C4-2B (cell line): ENCODE measurements around the gene SRCIN1.

Experiments used
- ZFX ChIP-seq: fragments of 450-650 bp; IDR thresholded peaks from 2 replicates; pipeline ENCODE4 v1.6.1; 2017
- TF ChIP-seq, protein P1 (sequence below): fragments of 450-650 bp; conservative IDR thresholded peaks from 2 replicates; pipeline ENCODE4 v1.5.1; 2017; ENCODE audit warnings: mild to moderate bottlenecking

DNA sequence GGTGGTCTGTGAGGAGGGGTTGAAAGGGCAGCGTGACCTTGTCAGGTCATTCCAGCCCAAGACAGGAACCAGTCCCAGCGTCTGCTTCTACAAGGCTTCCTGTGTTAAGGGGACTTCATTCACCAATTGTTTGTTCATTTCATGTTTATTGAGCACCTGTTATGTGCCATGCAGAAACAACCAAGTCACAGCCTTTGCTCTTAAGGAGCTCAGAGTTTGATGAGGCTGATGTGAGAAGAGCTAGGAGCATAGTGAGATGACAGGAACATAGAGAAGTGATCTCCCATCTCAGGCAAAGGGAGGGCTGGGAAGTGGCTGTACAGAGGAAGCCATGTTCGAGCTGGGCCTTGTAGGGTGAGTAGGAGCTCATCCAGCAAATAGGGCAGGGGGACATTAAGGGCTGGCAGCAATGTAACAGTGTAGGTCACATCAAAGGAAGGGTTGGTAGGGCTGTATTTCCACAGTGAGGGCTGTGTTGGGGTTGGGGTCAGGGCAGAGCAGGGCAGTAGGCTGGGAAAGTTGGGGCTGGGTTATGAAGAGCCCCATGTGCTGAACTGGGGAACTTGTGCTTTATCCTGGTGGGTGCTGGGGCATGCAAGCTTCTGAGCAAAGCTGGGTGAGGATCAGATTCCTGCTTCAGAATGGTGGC is 97.7 kb downstream of the SRCIN1 start:
- TF ChIP-seq, protein P1, sequence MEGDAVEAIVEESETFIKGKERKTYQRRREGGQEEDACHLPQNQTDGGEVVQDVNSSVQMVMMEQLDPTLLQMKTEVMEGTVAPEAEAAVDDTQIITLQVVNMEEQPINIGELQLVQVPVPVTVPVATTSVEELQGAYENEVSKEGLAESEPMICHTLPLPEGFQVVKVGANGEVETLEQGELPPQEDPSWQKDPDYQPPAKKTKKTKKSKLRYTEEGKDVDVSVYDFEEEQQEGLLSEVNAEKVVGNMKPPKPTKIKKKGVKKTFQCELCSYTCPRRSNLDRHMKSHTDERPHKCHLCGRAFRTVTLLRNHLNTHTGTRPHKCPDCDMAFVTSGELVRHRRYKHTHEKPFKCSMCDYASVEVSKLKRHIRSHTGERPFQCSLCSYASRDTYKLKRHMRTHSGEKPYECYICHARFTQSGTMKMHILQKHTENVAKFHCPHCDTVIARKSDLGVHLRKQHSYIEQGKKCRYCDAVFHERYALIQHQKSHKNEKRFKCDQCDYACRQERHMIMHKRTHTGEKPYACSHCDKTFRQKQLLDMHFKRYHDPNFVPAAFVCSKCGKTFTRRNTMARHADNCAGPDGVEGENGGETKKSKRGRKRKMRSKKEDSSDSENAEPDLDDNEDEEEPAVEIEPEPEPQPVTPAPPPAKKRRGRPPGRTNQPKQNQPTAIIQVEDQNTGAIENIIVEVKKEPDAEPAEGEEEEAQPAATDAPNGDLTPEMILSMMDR: no peak
- no peak for TF ChIP-seq ZFX
